DMS53 (cell line): ENCODE data around the gene BTBD2.
A peak's percentile ranks its signal among the peaks of the same experiment; 100 is the strongest.

Source experiments
- DNase-seq: peaks from one replicate; lab custom pipeline; 2025; lab: John Stamatoyannopoulos, UW

The BTBD2 gene

GRCh38 chr19:2050991-2051772 is 35.7 kb upstream of the BTBD2 start, which contains the start of gene MKNK2:
MKNK2 (minus strand) TSS chr19:2051244; CDS start chr19:2050851, 393 bp downstream.
- DNase-seq, result peak; percentile 86

DNA sequence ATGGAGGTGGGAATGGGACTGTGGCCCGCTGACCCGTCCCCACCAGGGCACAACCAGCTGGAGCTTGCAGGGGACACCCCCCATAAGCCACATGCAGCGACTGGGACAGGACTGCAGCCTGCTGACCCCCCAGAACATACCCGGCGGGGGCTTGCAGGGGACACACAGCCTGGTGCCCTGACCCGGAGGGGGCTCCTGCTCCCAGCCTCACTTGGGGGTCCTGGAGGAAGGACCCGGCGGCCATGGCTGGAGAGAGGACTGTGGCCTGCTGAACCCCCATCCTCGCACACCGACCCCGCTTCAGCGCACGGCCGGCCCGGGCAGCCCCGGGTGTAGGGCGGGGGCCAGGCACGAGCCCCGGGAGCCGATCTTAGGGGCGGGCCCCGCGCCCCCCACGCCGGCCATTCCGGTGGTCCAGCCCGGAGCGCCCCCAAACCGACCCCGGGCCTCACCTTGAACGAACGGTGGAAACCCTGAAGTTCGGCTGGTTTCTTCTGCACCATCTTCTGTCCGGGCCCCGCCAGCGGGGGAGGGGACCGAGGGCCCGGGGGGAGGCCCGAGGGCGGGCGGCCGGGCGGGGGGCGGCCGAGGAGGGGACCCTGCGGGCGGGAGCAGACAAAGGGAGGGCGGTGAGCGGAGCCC is 35.0 kb upstream of the BTBD2 start:
- DNase-seq, result peak; percentile 45

- DNase-seq, result peak; percentile 92
These were observed 34.3 kb upstream of the BTBD2 start for GRCh38 chr19:2049741-2050348.

- DNase-seq, result peak; percentile 54
These were observed 33.6 kb upstream of the BTBD2 start for GRCh38 chr19:2048959-2049740.

DNA sequence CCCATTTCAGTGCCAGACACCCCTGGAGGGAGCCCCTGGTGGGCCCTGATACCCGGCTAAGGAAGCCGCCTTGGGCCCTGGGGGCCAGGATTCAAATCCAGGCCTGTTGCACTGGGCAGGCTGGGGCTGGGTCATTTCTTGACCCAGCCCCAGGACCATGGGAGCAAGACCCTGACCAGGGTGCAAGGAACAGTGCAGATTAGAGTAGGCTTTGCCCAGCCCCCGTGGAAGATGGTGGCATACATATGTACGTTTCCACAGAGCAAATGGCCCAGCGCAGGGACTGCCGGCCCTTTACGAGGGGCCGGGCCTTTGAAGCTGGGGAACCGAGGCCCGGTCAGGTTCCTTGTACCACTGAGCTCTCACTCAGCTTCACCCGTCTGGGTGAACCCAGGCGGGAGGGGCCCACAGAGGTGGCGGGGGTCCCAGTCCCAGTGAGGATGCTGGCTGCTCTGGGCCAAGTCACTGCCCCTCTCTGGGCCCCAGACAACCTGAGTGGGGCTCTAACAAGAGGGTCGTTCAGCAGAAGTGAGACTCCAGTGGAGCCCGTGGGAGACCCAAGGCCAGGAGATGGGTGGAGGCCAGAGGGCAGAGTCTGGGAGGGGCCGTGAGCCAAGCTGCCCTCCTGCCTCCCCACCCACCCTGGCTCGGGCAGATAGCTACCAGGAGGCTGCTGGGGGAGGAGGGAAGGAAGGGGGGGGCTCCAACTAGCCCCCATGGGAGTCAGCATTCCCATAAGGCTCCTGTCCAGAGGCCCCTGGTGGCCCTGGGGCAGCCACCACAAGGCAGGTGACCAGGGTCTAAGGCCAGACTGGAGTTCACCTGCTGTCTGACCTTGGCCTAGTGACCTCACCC is 32.8 kb upstream of the BTBD2 start:
- DNase-seq, result no peak

GRCh38 chr19:2047449-2048103 is 32.1 kb upstream of the BTBD2 start:
- peak; percentile 63 for DNase-seq

DNA sequence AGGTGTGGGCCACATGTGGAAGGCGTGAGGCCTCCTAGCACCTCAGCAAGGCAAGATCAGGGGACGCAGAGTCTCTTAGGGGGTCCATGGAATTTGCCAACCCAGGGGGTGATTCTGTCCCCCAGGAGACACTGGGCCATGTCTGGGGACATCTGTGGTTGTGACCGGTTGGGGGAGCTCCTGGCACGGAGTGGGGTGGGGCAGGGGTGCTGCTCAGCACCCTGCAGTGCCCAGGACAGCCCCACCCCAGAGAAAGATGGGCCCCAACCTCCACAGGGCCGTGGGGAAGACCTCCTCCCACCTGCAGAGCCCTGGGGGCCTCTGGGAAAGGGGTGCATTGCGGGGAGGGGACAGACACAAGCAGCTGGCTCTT is 31.5 kb upstream of the BTBD2 start:
- no peak for DNase-seq

GRCh38 chr19:2046046-2046907 is 30.8 kb upstream of the BTBD2 start:
- no peak for DNase-seq

GRCh38 chr19:2045501-2046045 is 30.1 kb upstream of the BTBD2 start:
- DNase-seq, result no peak

GRCh38 chr19:2044709-2045500 is 29.4 kb upstream of the BTBD2 start:
- no peak for DNase-seq

- DNase-seq, result peak; percentile 32
These were observed 28.6 kb upstream of the BTBD2 start for GRCh38 chr19:2043961-2044708.

DNA sequence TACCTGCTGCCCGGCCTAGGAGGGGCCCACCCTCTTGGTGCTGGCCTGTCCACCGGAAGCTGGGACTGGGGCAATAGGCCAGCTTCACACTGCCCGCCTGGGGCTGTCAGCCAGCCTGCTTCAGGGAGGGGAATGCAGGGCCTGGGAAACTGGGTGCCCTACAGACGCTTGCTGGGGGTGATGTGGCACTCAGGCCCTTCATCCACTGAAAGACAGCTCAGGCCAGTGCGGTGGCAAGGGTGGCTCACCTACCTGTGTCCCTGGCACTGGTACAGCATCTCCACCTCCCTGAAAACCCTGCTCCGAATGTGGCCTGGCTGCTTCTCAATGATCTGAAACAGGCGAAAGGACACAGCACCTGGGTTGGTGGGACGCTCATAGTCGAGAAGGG is 27.7 kb upstream of the BTBD2 start:
- no peak for DNase-seq

DNA sequence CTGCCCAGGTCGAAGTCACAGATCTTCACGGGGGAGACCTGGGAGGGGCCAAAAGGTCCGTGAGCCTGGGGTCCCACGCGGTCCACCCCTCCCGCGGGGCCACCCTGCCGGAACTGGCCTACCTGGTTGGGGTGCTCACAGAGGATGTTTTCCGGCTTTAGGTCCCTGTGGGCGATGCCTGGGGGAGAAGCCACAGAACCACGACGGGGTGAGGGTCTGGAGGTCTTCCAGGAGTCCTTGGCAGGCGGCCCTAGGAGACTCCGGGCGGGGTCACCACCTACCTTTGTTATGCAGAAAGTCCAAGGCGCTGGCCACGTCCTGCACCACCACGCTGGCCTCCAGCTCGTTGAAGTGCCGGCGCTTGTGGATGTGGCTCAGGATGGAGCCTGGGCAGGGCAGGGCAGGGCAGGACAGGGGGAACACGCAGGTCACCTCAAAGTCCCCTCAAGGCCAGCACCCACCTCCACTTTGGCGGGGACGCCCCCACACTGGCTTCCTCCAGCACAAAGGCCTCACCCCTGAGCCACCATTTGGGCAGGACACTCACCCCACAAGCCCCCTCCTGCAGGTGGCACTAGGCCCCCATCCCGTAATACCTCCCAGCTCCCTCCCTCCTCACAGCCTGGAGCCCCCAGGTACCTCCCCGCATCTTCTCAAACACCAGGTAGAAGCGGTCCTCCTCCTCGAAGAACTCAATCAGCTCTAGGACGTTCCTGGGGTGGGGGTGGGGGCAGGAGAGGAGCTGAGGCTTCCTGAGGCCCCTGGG is 27.2 kb upstream of the BTBD2 start:
- DNase-seq, result no peak

DNA sequence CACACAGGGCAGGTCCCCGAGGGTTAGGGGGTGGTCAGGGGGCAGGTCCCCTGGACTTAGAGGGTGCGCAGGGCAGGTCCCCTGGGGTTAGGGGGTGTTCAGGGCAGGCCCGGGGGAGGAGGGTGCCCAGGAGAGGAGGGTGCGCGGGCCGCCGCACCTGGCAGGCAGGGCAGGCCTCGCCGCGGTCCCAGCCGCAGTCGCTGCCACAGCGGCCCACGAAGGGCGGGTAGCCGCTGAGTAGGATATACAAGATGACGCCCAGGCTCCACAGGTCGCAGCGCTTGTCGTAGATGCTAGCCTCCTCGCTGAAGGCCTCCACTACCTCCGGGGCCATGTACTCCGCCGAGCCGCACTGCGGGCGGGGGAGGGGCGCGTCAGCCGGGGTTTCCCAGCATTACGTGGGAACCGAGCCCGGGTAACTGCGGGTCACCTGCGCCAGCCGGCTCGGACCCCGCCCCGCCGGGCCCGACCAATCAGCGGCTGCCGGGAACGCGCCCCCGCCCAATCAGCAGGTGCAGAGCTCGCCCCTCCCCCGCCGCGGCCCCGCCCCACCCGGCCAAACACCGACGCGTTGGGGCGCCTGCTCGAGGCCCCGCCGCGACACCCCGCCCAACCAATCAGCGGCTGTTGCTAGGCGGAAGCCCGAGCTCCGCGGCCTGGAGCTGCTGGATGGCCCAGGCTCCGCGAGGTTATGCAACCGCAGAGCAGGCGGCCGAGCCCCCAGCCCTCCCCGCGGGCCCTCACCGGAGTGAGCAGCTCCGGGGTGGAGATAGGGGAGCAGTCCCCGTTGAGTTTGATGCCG is 26.4 kb upstream of the BTBD2 start:
- DNase-seq, result peak; percentile 97

DNA sequence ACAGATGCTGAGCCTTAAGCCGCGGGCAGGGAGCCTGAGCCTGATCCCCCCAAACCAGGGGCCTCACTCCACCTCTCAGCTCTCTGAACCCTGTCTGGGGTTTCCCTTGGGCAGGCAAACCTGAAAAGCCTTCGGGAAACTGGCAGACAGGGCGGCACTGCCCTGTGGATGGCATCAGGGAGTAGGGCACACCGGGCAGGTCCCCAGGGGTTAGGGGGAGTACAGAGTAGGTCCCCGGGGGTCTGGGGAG is 25.8 kb upstream of the BTBD2 start:
- DNase-seq, result no peak

GRCh38 chr19:2040647-2041432 is 25.3 kb upstream of the BTBD2 start:
- no peak for DNase-seq
